LNCaP clone FGC (cell line): Measurements from ENCODE around the gene GATAD1.

Source experiments
- DNase-seq: peaks from one replicate; pipeline ENCODE4 v3.0.0-alpha.2; 2011; ENCODE audit warnings: low read depth
- H3K4me3 ChIP-seq: 2 replicates; pipeline ENCODE4 v1.5.1; 2011; ENCODE audit warnings: mild to moderate bottlenecking, low read depth, low read length, control low read depth
- CTCF ChIP-seq: IDR thresholded peaks from 2 replicates; pipeline ENCODE4 v1.5.1; 2012; ENCODE audit warnings: mild to moderate bottlenecking; ENCODE audit not compliant: control insufficient read depth, insufficient read depth; ENCODE audit errors: extremely low read depth

The GATAD1 gene

DNA sequence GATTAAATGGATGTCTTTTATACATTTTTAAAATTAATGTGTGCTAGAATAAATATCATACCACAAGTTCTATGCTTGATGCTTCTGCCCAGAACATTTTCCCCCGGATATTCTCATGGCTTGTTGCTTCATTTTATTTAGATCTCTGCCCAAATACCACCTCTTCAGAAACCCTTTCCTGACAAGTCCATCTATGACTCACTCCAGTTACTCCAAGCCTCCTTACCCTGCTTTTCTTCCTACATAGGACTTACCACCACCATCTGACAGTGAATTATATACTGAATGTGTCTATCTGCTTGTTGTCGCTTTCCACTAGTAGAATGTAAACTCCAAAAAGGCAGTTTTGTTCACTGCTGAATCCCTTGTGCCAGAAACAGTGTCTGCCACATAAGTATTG, 49.6 kb downstream of the GATAD1 start:
- no peak for DNase-seq
- H3K4me3 ChIP-seq = no peak overlapping the region
- no peak for TF ChIP-seq CTCF

GRCh38 chr7:92498557-92498956, 51.3 kb downstream of the GATAD1 start:
- TF ChIP-seq CTCF = no peak
- H3K4me3 ChIP-seq = no peak overlapping the region
- DNase-seq = no peak

- TF ChIP-seq CTCF = no peak
- DNase-seq = no peak
- no peak overlapping the region for H3K4me3 ChIP-seq
Observed at GRCh38 chr7:92503767-92504166, 56.5 kb downstream of the GATAD1 start.

DNA sequence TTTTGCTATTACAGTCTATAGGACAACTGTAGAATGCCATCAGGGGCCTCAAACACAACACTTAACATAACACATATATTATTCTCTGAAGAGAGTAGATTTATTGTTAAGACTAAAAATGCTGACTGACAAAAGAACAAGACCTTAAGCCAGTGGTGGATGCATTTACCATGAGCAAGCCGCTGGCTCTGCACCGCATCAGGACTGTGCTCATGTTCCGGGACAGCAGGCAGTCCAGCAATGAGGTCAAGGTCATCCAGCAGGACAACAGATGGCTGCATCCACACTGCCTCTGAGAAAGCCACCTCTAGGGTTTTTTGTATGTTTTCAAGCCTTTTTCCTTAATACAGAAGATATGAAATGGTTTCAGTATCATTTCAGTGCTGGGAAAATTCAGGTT, 57.3 kb downstream of the GATAD1 start:
- H3K4me3 ChIP-seq = no peak overlapping the region
- no peak for DNase-seq
- TF ChIP-seq CTCF = no peak

GRCh38 chr7:92506363-92506762, 59.1 kb downstream of the GATAD1 start:
- no peak overlapping the region for H3K4me3 ChIP-seq
- no peak for DNase-seq
- TF ChIP-seq CTCF = no peak

DNA sequence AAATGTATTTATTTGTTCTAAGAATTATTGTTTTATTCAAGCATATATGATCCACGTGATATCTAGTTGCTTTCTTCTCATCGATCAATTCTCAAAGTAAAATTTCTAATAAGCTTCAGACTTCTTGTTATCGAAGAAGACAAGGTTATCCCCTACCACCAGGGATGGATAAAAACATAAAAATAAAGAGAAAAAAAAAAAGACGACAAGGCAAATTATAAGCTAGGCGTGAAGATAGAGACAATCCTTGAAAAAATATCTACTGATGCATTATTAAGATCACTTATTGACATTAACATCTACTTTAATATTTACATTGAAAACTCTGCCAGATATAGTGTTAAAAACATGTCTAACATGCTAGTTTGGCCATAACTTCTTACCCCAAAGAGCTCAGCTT, 61.7 kb downstream of the GATAD1 start:
- H3K4me3 ChIP-seq = no peak overlapping the region
- no peak for DNase-seq
- TF ChIP-seq CTCF = no peak
